Measurements from ENCODE around the gene UGT1A4.

DNA sequence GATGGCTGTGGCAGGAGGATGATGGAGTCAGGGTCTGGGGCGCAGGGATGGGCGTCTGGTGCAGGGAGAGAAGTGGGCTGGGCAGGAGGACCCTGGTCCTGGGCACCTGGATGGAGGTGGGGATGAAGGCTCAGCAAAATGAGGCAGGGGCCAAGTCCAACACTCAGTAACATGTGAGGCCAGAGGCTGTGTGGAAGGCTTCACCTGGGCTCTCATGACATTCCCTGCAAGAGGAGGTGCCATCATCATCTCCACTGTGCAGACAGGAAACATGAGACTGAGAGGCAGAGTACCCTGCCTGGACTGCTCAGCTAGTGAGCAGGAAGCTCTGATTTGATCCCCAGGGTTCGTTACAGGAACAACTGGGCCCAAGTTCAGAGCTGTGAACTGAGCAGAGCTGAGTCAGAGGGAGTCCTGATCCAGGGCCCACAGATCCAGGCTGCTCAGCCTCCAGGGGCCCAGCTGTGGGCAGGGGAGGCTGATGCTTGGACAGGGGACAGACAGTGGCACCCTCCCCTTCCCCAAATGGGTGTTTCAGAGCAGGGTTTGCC, 98.9 kb downstream of the UGT1A4 start:
- TF ChIP-seq, protein P1, sequence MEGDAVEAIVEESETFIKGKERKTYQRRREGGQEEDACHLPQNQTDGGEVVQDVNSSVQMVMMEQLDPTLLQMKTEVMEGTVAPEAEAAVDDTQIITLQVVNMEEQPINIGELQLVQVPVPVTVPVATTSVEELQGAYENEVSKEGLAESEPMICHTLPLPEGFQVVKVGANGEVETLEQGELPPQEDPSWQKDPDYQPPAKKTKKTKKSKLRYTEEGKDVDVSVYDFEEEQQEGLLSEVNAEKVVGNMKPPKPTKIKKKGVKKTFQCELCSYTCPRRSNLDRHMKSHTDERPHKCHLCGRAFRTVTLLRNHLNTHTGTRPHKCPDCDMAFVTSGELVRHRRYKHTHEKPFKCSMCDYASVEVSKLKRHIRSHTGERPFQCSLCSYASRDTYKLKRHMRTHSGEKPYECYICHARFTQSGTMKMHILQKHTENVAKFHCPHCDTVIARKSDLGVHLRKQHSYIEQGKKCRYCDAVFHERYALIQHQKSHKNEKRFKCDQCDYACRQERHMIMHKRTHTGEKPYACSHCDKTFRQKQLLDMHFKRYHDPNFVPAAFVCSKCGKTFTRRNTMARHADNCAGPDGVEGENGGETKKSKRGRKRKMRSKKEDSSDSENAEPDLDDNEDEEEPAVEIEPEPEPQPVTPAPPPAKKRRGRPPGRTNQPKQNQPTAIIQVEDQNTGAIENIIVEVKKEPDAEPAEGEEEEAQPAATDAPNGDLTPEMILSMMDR (IDR thresholded peaks at IDR 0.05): no peak
- no peak for TF ChIP-seq POLR2A (IDR thresholded peaks at IDR 0.05)

Data from Peyer's patch (tissue), 4 donors.